ENCODE data around the gene BGLAP.

- TF ChIP-seq CTCF (IDR thresholded peaks at IDR 0.05) (no peak), POLR2A (IDR thresholded peaks at IDR 0.05) (no peak)
Observed at GRCh38 chr1:156246781-156247459, 4.9 kb downstream of the BGLAP start.

Measured in Peyer's patch (tissue), 4 donors.